ENCODE measurements around the gene PDCD4.

DNA sequence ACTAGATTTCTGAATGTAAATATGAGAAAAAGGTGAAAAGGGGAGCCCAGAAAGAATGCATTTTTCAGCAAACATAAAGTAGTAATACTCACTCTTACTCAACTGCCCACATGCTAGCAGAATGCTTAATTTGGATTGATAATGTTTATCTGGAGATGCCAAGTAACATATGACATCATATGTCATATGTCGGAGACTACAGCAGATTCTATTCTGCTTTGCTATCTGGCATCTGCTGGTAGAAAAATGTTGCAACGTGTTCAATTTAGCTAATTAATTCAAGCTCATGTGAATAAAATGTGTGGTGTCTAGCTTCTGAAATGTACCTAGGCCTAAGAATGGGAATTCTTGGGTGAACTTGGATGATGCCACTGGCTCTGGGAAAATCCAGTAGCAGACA lies 42.7 kb downstream of the PDCD4 start:
- TF ChIP-seq, protein P1, sequence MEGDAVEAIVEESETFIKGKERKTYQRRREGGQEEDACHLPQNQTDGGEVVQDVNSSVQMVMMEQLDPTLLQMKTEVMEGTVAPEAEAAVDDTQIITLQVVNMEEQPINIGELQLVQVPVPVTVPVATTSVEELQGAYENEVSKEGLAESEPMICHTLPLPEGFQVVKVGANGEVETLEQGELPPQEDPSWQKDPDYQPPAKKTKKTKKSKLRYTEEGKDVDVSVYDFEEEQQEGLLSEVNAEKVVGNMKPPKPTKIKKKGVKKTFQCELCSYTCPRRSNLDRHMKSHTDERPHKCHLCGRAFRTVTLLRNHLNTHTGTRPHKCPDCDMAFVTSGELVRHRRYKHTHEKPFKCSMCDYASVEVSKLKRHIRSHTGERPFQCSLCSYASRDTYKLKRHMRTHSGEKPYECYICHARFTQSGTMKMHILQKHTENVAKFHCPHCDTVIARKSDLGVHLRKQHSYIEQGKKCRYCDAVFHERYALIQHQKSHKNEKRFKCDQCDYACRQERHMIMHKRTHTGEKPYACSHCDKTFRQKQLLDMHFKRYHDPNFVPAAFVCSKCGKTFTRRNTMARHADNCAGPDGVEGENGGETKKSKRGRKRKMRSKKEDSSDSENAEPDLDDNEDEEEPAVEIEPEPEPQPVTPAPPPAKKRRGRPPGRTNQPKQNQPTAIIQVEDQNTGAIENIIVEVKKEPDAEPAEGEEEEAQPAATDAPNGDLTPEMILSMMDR (IDR thresholded peaks at IDR 0.05), result no peak
- TF ChIP-seq POLR2AphosphoS5 (IDR thresholded peaks at IDR 0.05) (no peak), EP300 (IDR thresholded peaks at IDR 0.05; ENCODE audit: low read depth) (no peak)

Data from transverse colon (tissue), 4 donors.